PFSK-1 (cell line): Measurements from ENCODE around the gene RUNX1.

Source experiments
- FOXP2 ChIP-seq: optimal IDR thresholded peaks from 2 replicates; pipeline ENCODE3; 2011; ENCODE audit warnings: borderline replicate concordance, control low read depth, inconsistent platforms; ENCODE audit not compliant: insufficient read depth; ENCODE audit errors: extremely low read length, extremely low read depth
- POLR2AphosphoS5 ChIP-seq: IDR thresholded peaks from 2 replicates; pipeline ENCODE4 v1.6.1; 2012; ENCODE audit warnings: low read depth, mild to moderate bottlenecking, control low read depth, low read length, moderate library complexity
- SIN3A ChIP-seq: IDR thresholded peaks from 2 replicates; pipeline ENCODE4 v1.6.1; 2012; ENCODE audit warnings: mild to moderate bottlenecking, low read length, moderate library complexity, borderline replicate concordance; ENCODE audit not compliant: insufficient read depth
- TAF1 ChIP-seq: IDR thresholded peaks from 2 replicates; pipeline ENCODE4 v1.6.1; 2012; ENCODE audit warnings: low read length, control low read depth, borderline replicate concordance; ENCODE audit not compliant: insufficient read depth
- TF ChIP-seq, protein P1 (sequence below), 2 experiments: IDR thresholded peaks; 2 replicates each; pipeline versions ENCODE4 v1.6.1 to v1.8.0; 2011 to 2012; ENCODE audit warnings: low read depth in 2 of 2, low read length in 2 of 2, control low read depth in 1 of 2, inconsistent platforms in 1 of 2, mild to moderate bottlenecking in 1 of 2, moderate library complexity in 1 of 2; ENCODE audit not compliant: insufficient read depth in 1 of 2

DNA sequence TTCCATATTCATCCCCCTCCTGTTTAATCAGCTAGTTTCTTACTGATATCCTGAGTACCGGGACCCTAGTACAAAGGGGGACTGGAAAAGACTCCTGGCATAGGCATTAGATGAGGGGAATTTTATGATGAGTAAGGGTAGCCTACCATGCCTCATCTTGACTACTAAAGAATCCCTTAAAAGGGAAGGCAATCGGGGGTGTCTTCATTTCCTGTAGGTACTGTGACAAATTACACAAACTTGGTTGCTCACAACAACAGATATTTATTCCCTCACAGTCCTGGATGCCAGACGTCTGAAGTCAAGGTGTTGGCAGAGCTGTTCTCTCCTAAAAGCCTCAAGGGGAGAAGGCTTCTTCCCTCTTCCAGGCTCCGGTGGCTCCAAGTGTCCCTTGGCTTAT, 28.9 kb upstream of the RUNX1 start:
- TF ChIP-seq SIN3A = no peak
- no peak for TF ChIP-seq POLR2AphosphoS5
- TF ChIP-seq TAF1 = no peak
- TF ChIP-seq, protein P1, sequence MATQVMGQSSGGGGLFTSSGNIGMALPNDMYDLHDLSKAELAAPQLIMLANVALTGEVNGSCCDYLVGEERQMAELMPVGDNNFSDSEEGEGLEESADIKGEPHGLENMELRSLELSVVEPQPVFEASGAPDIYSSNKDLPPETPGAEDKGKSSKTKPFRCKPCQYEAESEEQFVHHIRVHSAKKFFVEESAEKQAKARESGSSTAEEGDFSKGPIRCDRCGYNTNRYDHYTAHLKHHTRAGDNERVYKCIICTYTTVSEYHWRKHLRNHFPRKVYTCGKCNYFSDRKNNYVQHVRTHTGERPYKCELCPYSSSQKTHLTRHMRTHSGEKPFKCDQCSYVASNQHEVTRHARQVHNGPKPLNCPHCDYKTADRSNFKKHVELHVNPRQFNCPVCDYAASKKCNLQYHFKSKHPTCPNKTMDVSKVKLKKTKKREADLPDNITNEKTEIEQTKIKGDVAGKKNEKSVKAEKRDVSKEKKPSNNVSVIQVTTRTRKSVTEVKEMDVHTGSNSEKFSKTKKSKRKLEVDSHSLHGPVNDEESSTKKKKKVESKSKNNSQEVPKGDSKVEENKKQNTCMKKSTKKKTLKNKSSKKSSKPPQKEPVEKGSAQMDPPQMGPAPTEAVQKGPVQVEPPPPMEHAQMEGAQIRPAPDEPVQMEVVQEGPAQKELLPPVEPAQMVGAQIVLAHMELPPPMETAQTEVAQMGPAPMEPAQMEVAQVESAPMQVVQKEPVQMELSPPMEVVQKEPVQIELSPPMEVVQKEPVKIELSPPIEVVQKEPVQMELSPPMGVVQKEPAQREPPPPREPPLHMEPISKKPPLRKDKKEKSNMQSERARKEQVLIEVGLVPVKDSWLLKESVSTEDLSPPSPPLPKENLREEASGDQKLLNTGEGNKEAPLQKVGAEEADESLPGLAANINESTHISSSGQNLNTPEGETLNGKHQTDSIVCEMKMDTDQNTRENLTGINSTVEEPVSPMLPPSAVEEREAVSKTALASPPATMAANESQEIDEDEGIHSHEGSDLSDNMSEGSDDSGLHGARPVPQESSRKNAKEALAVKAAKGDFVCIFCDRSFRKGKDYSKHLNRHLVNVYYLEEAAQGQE (IDR thresholded peaks at IDR 0.05; ENCODE audit: insufficient read depth in 1 of 2, low read depth in 2 of 2, low read length in 2 of 2) = no peak
- TF ChIP-seq FOXP2 = no peak
